GM11168 (cell line): ENCODE measurements around the gene MAP3K21.

Experiments
- in situ Hi-C: fragments of 300-500 bp; cut with MboI; formaldehyde crosslinking; loops from one replicate; pipeline ENCODE4 v1.12.0; 2022; ENCODE audit warnings: low sequenced_read_pairs; ENCODE audit not compliant: unreplicated experiment

MAP3K21 gene

GRCh38 chr1:233327651-233328141 lies at the start of gene MAP3K21:
Gene MAP3K21 (plus strand): TSS chr1:233327724. CDS start chr1:233328029, 305 bp downstream.
- in situ Hi-C loops, result no loop called here

DNA sequence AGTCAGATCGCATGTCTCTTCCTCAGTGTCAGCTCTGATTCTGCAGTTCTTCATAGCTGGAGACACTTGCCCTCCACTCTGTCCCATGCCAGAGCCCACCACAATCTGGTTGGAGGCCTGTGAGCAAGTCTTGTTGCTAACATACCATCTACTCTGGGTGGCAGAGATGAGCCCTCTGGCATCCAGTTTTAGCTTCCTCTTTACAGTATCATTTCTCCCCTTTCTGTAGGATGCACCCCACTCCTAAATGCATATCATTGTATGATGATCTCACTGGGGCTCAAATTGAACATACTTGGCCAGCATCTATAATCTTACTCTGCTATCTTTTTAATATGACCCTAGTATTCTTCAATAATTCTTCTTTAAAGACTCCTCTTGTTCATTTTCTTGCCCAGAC lies 48.9 kb upstream of the MAP3K21 start:
- in situ Hi-C loops, result no loop called here

GRCh38 chr1:233279971-233280370 lies 47.6 kb upstream of the MAP3K21 start:
- in situ Hi-C loops, result no loop called here

GRCh38 chr1:233281711-233282581 lies 45.6 kb upstream of the MAP3K21 start:
- in situ Hi-C loops, result no loop called here

DNA sequence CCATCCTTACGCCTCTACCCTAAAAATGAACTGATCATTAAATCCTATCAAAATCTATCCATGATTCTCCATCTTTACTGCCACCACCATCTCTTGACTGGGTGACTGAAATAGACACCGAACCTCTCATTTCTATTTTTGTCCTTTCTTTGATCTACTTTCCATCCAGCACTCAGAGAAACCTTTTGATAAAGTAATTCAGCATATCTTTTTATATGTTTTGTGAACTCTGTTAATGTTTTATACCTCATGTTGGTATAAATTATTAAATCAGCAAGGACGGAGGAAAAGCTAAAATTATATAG lies 45.0 kb upstream of the MAP3K21 start:
- in situ Hi-C loops, result no loop called here

GRCh38 chr1:233289676-233290075 lies 37.8 kb upstream of the MAP3K21 start:
- in situ Hi-C loops, result no loop called here

DNA sequence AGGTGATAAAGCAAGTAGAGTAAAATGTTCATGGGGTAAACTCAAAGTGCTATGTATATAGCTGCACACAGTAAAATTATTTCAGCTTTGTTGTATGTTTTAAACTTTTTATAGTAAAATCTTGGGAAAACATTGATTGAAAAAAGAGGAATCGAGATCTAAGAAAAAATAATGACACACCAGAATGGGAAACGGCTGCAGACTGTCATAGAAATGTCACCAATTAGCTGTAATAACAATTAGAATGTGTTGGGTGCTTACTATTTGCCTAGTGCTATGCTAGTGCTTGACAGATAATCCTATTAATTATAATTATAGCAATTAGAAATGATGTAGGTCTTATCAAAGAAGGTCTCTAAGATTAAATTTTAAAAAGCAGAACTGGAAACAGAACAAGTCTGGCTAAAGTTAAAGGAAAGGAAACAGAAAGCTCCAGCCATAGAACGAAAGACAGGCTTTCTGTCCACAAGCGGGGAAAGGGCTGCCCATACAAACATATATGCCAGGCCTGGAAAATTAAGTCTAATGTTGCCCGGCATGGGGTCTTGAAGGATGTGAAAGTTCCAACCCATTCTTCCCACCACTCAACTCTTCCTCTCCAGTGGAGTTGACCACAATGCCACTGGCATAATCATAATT lies 37.0 kb upstream of the MAP3K21 start:
- in situ Hi-C loops, result no loop called here

DNA sequence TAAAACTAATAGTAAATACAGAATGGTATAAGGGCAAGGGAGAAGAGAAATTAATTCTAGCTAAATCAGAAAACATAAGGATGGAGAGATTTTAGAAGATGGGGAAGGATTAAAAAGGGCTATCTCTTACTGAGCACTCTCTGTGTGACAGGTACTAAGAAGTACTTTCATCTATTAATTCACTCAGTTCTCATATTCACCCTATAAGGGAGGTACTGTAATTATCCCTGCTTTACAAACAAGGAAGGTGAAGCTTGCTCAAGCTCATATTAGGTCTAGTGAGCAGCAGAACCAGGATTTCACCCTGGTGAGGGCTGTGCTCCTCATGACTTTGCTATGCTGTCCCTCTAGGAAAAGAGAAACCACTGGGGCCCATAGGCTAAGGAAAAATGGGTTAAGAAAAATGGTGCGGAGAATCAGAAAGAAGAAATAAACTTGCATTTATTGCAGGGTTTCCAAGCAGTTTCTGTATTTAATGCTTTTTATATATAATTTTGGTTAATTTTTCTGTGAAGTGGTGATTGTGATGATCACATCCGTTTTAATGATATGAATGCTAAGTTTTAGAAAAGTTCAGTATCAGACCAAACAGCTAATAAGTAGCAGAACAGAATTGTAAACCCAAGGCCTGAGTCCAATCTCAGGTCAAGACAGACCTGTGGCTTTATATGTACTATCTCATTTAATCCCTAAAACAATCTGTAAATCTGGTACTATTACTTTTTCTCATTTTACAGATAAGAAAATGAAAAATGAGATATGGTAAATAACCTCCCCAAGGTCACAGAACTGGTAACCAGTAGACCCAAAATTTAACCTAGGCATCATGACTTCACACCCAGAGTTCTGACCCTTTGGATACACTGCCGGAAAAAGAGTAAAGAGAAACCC lies 33.7 kb upstream of the MAP3K21 start:
- in situ Hi-C loops, result no loop called here

GRCh38 chr1:233294913-233295236 lies 32.6 kb upstream of the MAP3K21 start:
- in situ Hi-C loops, result no loop called here

GRCh38 chr1:233295237-233295974 lies 32.1 kb upstream of the MAP3K21 start, which contains the start of gene PCNX2:
Gene PCNX2 (minus strand): TSS chr1:233295725. CDS start chr1:233295478, 247 bp downstream.
- in situ Hi-C loops, result no loop called here

- in situ Hi-C loops, result no loop called here
These were observed 31.6 kb upstream of the MAP3K21 start for GRCh38 chr1:233295975-233296322.

GRCh38 chr1:233299450-233299849 lies 28.1 kb upstream of the MAP3K21 start:
- in situ Hi-C loops, result no loop called here

DNA sequence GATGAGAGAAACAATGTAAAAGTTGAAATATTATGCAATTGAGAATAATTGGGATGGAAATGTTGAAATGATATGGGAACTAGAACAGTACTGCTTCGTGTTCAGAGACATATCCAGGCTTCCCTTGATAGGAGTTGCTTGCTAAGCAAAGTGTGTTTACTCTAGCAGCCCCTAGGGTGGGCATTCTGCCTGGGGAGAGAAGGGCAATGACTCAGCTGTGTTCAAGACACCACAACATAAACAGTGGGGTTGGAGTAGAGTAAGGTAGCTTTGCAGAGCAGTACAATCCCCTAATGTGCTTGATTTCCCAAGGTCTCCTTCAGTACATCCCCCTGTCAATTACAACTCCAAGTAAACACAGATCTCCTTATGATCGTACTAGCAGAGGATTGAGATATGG lies 27.2 kb upstream of the MAP3K21 start:
- in situ Hi-C loops, result no loop called here

GRCh38 chr1:233304489-233305102 lies 22.9 kb upstream of the MAP3K21 start:
- in situ Hi-C loops, result no loop called here

DNA sequence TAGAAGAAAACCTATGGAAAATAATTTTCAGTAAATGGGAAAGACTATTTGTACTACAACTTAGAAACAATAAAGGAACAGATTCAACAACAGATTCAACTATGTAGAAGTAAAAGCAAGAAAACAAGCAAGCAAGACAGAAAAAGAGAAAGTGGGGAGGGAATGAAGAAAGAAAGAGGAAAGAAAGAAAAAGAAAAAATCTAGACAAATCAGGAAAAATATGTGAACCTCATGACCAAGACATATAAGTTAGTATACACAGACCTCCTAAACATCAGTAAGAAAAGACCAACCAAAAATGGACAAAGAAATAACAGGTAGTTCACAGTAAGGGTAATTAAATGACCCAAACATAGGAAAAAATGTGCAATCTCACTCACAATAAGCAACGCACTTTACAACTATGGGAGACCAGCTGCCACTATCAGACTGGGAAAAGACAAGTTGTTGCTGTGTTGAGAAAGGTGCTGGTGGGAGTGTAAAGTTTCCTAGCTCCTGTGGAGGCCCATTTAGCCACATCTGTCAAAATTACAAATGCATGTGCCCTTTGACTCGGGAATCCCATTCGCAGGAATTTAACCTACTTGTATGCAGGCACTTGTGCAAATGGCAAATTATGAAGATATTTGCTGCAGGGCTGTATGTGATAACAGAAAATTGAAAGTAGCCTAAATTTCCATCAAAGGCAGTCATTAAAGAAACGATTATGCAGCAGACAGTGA lies 13.9 kb upstream of the MAP3K21 start:
- in situ Hi-C loops, result no loop called here

DNA sequence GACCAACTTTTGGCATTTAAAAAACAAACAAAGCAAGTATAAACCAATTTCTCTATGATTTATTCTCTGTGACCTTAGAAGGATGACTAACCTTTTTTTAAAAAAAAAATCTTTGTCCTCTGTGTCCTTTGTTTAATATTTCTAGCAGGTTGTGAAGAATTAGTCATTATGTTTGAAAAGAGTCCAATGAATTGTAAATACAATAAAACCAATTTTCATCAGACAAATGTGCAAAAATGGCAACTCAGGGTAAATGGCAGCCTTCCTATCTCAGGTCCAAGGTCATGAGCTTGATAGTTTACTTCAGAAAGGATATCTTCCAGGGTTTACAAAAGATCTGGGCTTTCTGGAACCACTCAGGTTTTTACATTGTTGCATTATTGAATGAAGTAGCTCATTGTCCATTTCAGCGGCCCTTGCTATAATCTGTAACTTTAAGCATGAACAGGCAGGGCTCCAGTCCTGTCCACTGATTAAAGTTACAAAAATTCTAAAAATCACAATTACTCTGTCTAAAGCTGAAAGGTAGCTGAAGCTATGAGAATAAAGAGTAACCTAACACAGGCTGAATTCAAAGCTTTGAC lies 11.7 kb upstream of the MAP3K21 start:
- in situ Hi-C loops, result no loop called here

GRCh38 chr1:233316473-233316872 lies 11.1 kb upstream of the MAP3K21 start:
- in situ Hi-C loops, result no loop called here

GRCh38 chr1:233319272-233319671 lies 8.3 kb upstream of the MAP3K21 start:
- in situ Hi-C loops, result no loop called here

GRCh38 chr1:233320023-233320422 lies 7.5 kb upstream of the MAP3K21 start:
- in situ Hi-C loops, result no loop called here
